ENCODE measurements around the gene MAD1L1. TPM values are rescaled to one million over a fixed set of nuclear protein-coding genes. Genes with fewer than 3 reads are reported as not detected.

The MAD1L1 gene
- total RNA-seq, 2 experiments from 2014 or later, result 157 to 160 TPM

DNA sequence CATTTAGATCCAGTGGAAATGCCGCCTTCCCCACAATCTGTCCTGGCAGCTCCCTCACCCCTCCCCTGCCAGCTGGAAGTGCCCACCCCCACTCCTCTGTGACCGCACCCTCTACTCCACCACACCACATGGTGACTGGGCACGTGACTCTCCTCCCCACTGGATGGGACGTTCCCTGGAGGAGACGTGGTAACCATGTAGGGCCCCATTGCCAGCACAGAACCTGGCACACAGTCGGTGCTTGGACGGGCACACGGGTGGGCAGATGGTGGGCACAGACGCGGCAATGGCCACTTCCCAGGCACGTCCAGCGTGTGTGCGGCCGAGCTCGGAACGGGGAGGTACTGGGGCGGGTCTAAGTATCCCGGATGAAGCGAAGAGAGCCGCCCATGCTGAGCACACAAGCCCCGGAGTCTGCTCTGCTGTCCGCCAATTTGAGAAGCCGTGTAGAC is 245.6 kb downstream of the MAD1L1 start:
- Mint-ChIP-seq H3K9me3 (no peaks in the 10 kb centered on the region), H3K27ac (peak overlapping the region; percentile 91), H3K36me3 (ENCODE audit: low read depth) (no peaks in the 10 kb centered on the region), H3K4me1 (ENCODE audit: low read depth) (peaks cover 38% of the 10 kb centered on the region), H3K4me3 (no peak overlapping the region), H3K27me3 (no peaks in the 10 kb centered on the region)
- Histone ChIP-seq H3K4me1 (ENCODE audit: insufficient read depth, low read length) (peaks cover 35% of the 10 kb centered on the region), H3K27me3 (ENCODE audit: control insufficient read depth in 1 of 2, insufficient read depth in 2 of 2, low read length in 2 of 2) (no peaks in the 10 kb centered on the region), H3K27ac (ENCODE audit: low read depth in 1 of 2, low read length in 2 of 2) (no peak overlapping the region), H3K36me3 (ENCODE audit: insufficient read depth, low read length) (no peaks in the 10 kb centered on the region), H3K9me3 (ENCODE audit: control insufficient read depth in 1 of 2, insufficient read depth in 1 of 2, low read length in 2 of 2) (no peaks in the 10 kb centered on the region), H3K4me3 (ENCODE audit: low read length) (no peak overlapping the region)
- ChIA-PET CTCF (no interaction called here), POLR2A (interaction anchor here (0.7 to 1.6 kb wide), 6 partner anchors 12 to 92 kb away, joined by 3 to 13 read pairs (median 4); no protein-coding TSS in a partner anchor)
- TF ChIP-seq, protein P1, sequence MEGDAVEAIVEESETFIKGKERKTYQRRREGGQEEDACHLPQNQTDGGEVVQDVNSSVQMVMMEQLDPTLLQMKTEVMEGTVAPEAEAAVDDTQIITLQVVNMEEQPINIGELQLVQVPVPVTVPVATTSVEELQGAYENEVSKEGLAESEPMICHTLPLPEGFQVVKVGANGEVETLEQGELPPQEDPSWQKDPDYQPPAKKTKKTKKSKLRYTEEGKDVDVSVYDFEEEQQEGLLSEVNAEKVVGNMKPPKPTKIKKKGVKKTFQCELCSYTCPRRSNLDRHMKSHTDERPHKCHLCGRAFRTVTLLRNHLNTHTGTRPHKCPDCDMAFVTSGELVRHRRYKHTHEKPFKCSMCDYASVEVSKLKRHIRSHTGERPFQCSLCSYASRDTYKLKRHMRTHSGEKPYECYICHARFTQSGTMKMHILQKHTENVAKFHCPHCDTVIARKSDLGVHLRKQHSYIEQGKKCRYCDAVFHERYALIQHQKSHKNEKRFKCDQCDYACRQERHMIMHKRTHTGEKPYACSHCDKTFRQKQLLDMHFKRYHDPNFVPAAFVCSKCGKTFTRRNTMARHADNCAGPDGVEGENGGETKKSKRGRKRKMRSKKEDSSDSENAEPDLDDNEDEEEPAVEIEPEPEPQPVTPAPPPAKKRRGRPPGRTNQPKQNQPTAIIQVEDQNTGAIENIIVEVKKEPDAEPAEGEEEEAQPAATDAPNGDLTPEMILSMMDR (IDR thresholded peaks at IDR 0.05), result no peak
- DNase-seq (peak in 1 of 14 experiments; percentile 16), ATAC-seq (ENCODE audit: poor library complexity) (no peak)
- intact Hi-C loops (cut with DNase I, micrococcal nuclease), result loop anchor here (5.0 to 10.0 kb wide), 2 partner anchors 48 to 60 kb away; no protein-coding TSS in a partner anchor

DNA sequence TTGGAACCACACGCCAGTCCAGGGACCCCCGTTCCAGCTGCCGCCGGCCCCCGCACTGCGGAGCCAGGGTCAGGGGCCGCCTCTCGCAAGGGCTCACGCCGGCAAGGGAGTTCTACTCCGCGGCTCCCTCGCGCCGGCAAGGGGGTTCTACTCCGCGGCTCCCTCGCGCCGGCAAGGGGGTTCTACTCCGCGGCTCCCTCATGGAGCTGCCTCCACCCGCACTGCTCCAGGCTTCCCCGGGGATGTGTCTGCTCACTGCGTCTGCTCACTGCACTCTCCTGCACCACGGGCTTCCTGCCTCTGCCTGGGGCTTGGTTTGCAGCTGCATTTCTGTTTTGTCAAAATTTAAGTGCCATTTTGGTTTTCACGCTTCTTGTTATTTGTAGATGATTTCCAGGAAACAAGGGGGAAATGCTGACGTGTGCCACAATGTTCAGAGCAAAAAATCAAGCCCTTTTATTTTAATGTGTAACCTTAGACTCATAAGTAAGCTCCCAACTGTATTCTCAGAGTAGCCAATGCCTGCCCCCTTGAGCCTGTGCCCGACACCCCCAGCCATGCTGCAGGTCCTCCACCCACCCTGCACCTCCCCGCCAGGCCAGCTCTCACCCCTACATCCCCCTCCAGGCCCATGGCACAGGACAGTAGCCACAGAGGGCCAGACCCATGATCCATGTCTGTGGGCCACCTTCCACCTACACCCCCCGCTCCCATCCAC is 246.2 kb downstream of the MAD1L1 start:
- peak overlapping the region; percentile 69 for H3K4me3 Mint-ChIP-seq
- no peak overlapping the region for H3K27ac ChIP-seq (ENCODE audit: low read depth in 1 of 2, low read length in 2 of 2)

GRCh38 chr7:1985936-1986335 is 246.8 kb downstream of the MAD1L1 start:
- Mint-ChIP-seq H3K9me3 (no peaks in the 10 kb centered on the region), H3K4me1 (ENCODE audit: low read depth) (peaks cover 38% of the 10 kb centered on the region), H3K4me3 (no peak overlapping the region), H3K27ac (peak overlapping the region; percentile 69), H3K36me3 (ENCODE audit: low read depth) (no peaks in the 10 kb centered on the region), H3K27me3 (no peaks in the 10 kb centered on the region)
- no peak for ATAC-seq (ENCODE audit: poor library complexity)
- TF ChIP-seq, protein P1 (IDR thresholded peaks at IDR 0.05), result no peak
- Histone ChIP-seq H3K4me3 (ENCODE audit: low read length) (no peak overlapping the region), H3K27ac (ENCODE audit: low read depth in 1 of 2, low read length in 2 of 2) (no peak overlapping the region), H3K27me3 (ENCODE audit: control insufficient read depth in 1 of 2, insufficient read depth in 2 of 2, low read length in 2 of 2) (no peaks in the 10 kb centered on the region), H3K36me3 (ENCODE audit: insufficient read depth, low read length) (no peaks in the 10 kb centered on the region), H3K9me3 (ENCODE audit: control insufficient read depth in 1 of 2, insufficient read depth in 1 of 2, low read length in 2 of 2) (no peaks in the 10 kb centered on the region), H3K4me1 (ENCODE audit: insufficient read depth, low read length) (peaks cover 35% of the 10 kb centered on the region)
- ChIA-PET POLR2A (interaction anchor here (1.2 to 1.6 kb wide), 5 partner anchors 11 to 59 kb away, joined by 3 to 13 read pairs (median 8); no protein-coding TSS in a partner anchor), CTCF (no interaction called here)
- DNase-seq, result no peak
- intact Hi-C loops (cut with DNase I, micrococcal nuclease), result loop anchor here (5.0 to 10.0 kb wide), 2 partner anchors 49 to 59 kb away; no protein-coding TSS in a partner anchor

More for the DNA sequence above, 246.2 kb downstream of the MAD1L1 start:
- intact Hi-C loops (cut with DNase I, micrococcal nuclease), result loop anchor here (5.0 to 10.0 kb wide), 2 partner anchors 48 to 59 kb away; no protein-coding TSS in a partner anchor
- no peaks in the 10 kb centered on the region for H3K27me3 ChIP-seq (ENCODE audit: control insufficient read depth in 1 of 2, insufficient read depth in 2 of 2, low read length in 2 of 2)
- H3K36me3 Mint-ChIP-seq (ENCODE audit: low read depth), result no peaks in the 10 kb centered on the region
- DNase-seq (peak in 8 of 14 experiments; percentile 11 to 77 (median 42)), ATAC-seq (ENCODE audit: poor library complexity) (peak; percentile 87)
- TF ChIP-seq, protein P1 (IDR thresholded peaks at IDR 0.05), result no peak
- no peaks in the 10 kb centered on the region for H3K36me3 ChIP-seq (ENCODE audit: insufficient read depth, low read length)
- H3K4me1 Mint-ChIP-seq (ENCODE audit: low read depth), result peaks cover 38% of the 10 kb centered on the region
- H3K9me3 Mint-ChIP-seq, result no peaks in the 10 kb centered on the region
- ChIA-PET CTCF (no interaction called here), POLR2A (interaction anchor here (0.7 to 1.6 kb wide), 7 partner anchors 11 to 93 kb away, joined by 3 to 13 read pairs (median 4); no protein-coding TSS in a partner anchor)
- peak overlapping the region; percentile 91 for H3K27ac Mint-ChIP-seq
- H3K27me3 Mint-ChIP-seq, result no peaks in the 10 kb centered on the region
- H3K4me3 ChIP-seq (ENCODE audit: low read length), result no peak overlapping the region
- peaks cover 35% of the 10 kb centered on the region for H3K4me1 ChIP-seq (ENCODE audit: insufficient read depth, low read length)
- H3K9me3 ChIP-seq (ENCODE audit: control insufficient read depth in 1 of 2, insufficient read depth in 1 of 2, low read length in 2 of 2), result no peaks in the 10 kb centered on the region
